ENCODE measurements around the gene TMBIM6.

DNA sequence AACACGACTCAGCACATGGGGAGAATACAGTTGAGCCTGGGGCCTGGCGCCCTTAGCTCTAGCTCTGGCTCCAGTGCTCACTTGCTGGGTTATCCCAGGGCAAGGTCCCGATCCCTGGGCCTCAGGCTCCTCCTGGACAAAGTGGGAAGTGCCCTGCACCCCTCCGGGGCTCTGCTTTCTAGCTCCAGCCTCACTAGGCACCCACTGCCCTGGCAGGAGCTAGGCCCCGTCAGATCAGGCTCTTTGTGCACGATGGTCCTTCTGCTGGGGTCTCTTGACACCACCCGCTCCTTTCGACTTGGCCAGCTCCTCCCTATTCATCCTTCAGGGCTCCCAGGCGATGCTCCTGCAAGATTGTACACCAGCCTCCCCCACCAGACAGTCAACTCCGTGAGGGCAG is 63.5 kb downstream of the TMBIM6 start:
- TF ChIP-seq, protein P1, sequence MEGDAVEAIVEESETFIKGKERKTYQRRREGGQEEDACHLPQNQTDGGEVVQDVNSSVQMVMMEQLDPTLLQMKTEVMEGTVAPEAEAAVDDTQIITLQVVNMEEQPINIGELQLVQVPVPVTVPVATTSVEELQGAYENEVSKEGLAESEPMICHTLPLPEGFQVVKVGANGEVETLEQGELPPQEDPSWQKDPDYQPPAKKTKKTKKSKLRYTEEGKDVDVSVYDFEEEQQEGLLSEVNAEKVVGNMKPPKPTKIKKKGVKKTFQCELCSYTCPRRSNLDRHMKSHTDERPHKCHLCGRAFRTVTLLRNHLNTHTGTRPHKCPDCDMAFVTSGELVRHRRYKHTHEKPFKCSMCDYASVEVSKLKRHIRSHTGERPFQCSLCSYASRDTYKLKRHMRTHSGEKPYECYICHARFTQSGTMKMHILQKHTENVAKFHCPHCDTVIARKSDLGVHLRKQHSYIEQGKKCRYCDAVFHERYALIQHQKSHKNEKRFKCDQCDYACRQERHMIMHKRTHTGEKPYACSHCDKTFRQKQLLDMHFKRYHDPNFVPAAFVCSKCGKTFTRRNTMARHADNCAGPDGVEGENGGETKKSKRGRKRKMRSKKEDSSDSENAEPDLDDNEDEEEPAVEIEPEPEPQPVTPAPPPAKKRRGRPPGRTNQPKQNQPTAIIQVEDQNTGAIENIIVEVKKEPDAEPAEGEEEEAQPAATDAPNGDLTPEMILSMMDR (IDR thresholded peaks at IDR 0.05; ENCODE audit: insufficient read depth, low read length, poor library complexity, severe bottlenecking): no peak
- TF ChIP-seq EZH2phosphoT487 (conservative IDR thresholded peaks at IDR 0.05; ENCODE audit: low read length): no peak
